ENCODE measurements around the gene TNRC6C. TPM values are rescaled to one million over a fixed set of nuclear protein-coding genes. Genes with fewer than 3 reads are reported as not detected.

TNRC6C gene
- total and polyA plus RNA-seq, 4 donors = 1.3 to 7.7 (median 2.9) TPM

DNA sequence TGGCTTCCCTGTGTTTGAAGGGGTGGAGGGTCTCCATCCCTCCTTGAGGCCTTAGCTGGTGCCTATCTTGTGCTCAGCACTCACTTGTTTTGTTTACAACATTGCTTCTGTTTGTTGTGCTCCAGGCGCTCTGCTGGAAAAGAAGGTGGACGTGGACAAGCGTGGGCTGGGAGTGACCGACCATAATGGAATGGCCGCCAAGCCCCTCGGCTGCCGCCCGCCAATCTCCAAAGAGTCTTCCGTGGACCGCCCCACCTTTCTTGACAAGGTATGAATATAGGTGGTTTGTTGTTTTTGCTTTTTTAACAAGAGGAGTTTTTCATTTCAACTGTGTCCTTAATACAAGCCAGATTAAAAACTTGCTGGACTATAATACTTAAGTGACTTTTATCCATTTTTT is 116.5 kb downstream of the TNRC6C start:
- 98% methylated on average over 10 of the region's 10 CpGs for WGBS
- no peak for TF ChIP-seq FOXA2 (IDR thresholded peaks at IDR 0.05)
- TF ChIP-seq FOXA1 (IDR thresholded peaks at IDR 0.05) = no peak
- Histone ChIP-seq H3K27me3 (ENCODE audit: control insufficient read depth in 4 of 4, insufficient read depth in 4 of 4, low read length in 3 of 4) (no peaks in the 10 kb centered on the region), H3K9me3 (ENCODE audit: control insufficient read depth in 4 of 4, low read length in 3 of 4) (no peaks in the 10 kb centered on the region), H3K9ac (ENCODE audit: low read depth in 1 of 2, low read length in 2 of 2) (no peak overlapping the region), H3K36me3 (ENCODE audit: control insufficient read depth in 4 of 4, insufficient read depth in 3 of 4, low read depth in 1 of 4, low read length in 3 of 4) (peaks cover 13 to 74% (median 61%) of the 10 kb centered on the region in 4 donors), H3K27ac (ENCODE audit: low read depth in 1 of 2, low read length in 2 of 2) (no peak overlapping the region), H3K4me3 (ENCODE audit: low read depth in 1 of 3, low read length in 3 of 3) (no peak overlapping the region), H3K4me1 (ENCODE audit: control insufficient read depth in 4 of 4, insufficient read depth in 4 of 4, low read length in 3 of 4) (no peaks in the 10 kb centered on the region)
- DNase-seq (ENCODE audit: low spot score) = no peak

DNA sequence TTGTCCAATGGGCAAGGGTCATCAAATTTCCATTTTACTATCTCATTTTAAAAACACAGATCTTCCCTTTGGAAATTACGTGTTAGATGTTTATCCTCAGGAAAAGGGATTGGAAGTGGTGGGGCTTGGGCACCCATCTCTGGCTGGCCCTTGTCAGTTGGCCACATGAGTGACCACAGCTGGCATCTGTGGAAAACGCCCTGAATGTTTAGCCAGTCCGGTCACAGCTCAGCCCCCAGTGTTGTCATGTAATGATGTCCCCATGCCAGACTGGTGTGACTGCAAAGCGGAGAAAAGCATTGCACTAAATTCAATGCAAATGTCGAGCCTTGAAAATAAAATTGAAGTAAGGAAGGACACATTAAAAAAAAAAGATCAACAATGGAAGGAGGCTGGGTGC is 117.0 kb downstream of the TNRC6C start:
- Histone ChIP-seq H3K27ac (ENCODE audit: low read depth in 1 of 2, low read length in 2 of 2) (no peak overlapping the region), H3K9me3 (ENCODE audit: control insufficient read depth in 4 of 4, low read length in 3 of 4) (no peaks in the 10 kb centered on the region), H3K36me3 (ENCODE audit: control insufficient read depth in 4 of 4, insufficient read depth in 3 of 4, low read depth in 1 of 4, low read length in 3 of 4) (peaks cover 13 to 78% (median 61%) of the 10 kb centered on the region in 4 donors), H3K27me3 (ENCODE audit: control insufficient read depth in 4 of 4, insufficient read depth in 4 of 4, low read length in 3 of 4) (no peaks in the 10 kb centered on the region), H3K9ac (ENCODE audit: low read depth in 1 of 2, low read length in 2 of 2) (no peak overlapping the region), H3K4me1 (ENCODE audit: control insufficient read depth in 4 of 4, insufficient read depth in 4 of 4, low read length in 3 of 4) (no peaks in the 10 kb centered on the region), H3K4me3 (ENCODE audit: low read depth in 1 of 3, low read length in 3 of 3) (no peak overlapping the region)
- TF ChIP-seq NR2F2 (IDR thresholded peaks at IDR 0.05) (no peak), HNF4G (IDR thresholded peaks at IDR 0.05) (no peak), ZBTB33 (IDR thresholded peaks at IDR 0.05) (no peak), TAF1 (conservative IDR thresholded peaks at IDR 0.05) (no peak), SP1 (IDR thresholded peaks at IDR 0.05) (no peak), JUND (IDR thresholded peaks at IDR 0.05) (no peak), EGR1 (IDR thresholded peaks at IDR 0.05; ENCODE audit: low read depth in 2 of 2) (no peak)
- TF ChIP-seq, protein P1, sequence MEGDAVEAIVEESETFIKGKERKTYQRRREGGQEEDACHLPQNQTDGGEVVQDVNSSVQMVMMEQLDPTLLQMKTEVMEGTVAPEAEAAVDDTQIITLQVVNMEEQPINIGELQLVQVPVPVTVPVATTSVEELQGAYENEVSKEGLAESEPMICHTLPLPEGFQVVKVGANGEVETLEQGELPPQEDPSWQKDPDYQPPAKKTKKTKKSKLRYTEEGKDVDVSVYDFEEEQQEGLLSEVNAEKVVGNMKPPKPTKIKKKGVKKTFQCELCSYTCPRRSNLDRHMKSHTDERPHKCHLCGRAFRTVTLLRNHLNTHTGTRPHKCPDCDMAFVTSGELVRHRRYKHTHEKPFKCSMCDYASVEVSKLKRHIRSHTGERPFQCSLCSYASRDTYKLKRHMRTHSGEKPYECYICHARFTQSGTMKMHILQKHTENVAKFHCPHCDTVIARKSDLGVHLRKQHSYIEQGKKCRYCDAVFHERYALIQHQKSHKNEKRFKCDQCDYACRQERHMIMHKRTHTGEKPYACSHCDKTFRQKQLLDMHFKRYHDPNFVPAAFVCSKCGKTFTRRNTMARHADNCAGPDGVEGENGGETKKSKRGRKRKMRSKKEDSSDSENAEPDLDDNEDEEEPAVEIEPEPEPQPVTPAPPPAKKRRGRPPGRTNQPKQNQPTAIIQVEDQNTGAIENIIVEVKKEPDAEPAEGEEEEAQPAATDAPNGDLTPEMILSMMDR (IDR thresholded peaks at IDR 0.05; ENCODE audit: low read depth, low read length, missing input control) = no peak
- DNase-seq (ENCODE audit: low spot score) = no peak
- WGBS = 91% methylated on average over 5 of the region's 5 CpGs

- Histone ChIP-seq H3K27ac (ENCODE audit: low read depth in 1 of 2, low read length in 2 of 2) (no peak overlapping the region), H3K9me3 (ENCODE audit: control insufficient read depth in 4 of 4, low read length in 3 of 4) (no peaks in the 10 kb centered on the region), H3K4me3 (ENCODE audit: low read depth in 1 of 3, low read length in 3 of 3) (no peak overlapping the region), H3K4me1 (ENCODE audit: control insufficient read depth in 4 of 4, insufficient read depth in 4 of 4, low read length in 3 of 4) (no peaks in the 10 kb centered on the region), H3K27me3 (ENCODE audit: control insufficient read depth in 4 of 4, insufficient read depth in 4 of 4, low read length in 3 of 4) (no peaks in the 10 kb centered on the region), H3K36me3 (ENCODE audit: control insufficient read depth in 4 of 4, insufficient read depth in 3 of 4, low read depth in 1 of 4, low read length in 3 of 4) (peaks cover 13 to 63% (median 39%) of the 10 kb centered on the region in 4 donors), H3K9ac (ENCODE audit: low read depth in 1 of 2, low read length in 2 of 2) (no peak overlapping the region)
- no peak for TF ChIP-seq GABPA (IDR thresholded peaks at IDR 0.05 in 1 of 2, conservative IDR thresholded peaks at IDR 0.05 in 1 of 2)
- no peak for TF ChIP-seq MAX (IDR thresholded peaks at IDR 0.05)
- TF ChIP-seq RXRA (IDR thresholded peaks at IDR 0.05) = no peak
- TF ChIP-seq FOXA1 (IDR thresholded peaks at IDR 0.05) = no peak
- no peak for TF ChIP-seq HNF4A (conservative IDR thresholded peaks at IDR 0.05)
- TF ChIP-seq YY1 (IDR thresholded peaks at IDR 0.05) = no peak
- TF ChIP-seq FOXA2 (IDR thresholded peaks at IDR 0.05) = no peak
- TF ChIP-seq, protein P2, sequence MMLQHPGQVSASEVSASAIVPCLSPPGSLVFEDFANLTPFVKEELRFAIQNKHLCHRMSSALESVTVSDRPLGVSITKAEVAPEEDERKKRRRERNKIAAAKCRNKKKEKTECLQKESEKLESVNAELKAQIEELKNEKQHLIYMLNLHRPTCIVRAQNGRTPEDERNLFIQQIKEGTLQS (IDR thresholded peaks at IDR 0.05) = no peak
- DNase-seq (ENCODE audit: low spot score) = no peak
- WGBS = 95% methylated on average over 6 of the region's 6 CpGs
Observed at GRCh38 chr17:78079253-78079652, 120.8 kb downstream of the TNRC6C start.
